Dedifferentiated amniotic fluid mesenchymal stem cell (primary cell): ENCODE results near the gene HSPA8.

Experiments used
- DNase-seq: peaks from one replicate; pipeline ENCODE4 v3.0.0-alpha.2; 2016; ENCODE audit errors: extremely low spot score

The HSPA8 gene

GRCh38 chr11:123047266-123047946 lies 14.5 kb downstream of the HSPA8 start:
- no peak for DNase-seq

DNA sequence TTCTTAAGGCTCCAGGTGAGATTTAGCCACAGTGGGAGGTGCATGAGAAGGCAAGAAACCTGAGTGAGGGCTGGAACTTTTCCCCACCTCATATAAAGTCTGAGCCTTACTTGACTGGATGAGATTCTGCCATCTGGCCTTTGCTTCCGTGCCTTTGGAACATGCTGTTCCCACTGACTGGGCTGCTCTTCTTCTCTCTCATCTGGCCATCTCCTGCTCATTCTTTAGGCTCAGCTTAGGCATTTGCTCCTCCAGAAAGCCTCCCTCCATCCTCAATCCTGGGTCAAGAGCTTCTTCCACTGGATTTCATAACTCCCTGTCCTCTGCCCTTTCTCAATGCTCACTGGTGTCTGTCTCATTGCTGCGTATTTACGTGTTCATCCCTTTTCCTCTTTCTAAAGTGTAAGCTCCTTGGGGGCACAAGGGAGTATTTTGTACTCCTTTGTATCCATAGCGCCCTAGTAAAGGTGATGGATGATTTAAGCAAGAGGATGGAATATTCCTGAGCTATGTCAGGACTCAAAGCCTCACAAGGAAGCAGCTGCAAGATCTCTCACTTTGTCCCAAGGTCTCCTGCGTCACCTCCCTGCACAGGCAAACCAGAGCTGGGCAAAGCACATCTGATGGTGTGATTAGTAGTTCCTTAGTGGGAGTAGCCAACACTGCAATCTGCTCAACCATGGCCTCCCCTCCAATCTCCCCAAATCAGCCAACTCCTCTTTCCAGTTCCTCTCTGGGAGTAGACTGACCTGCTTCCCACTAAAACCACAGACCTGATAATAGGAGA lies 15.3 kb downstream of the HSPA8 start:
- no peak for DNase-seq

DNA sequence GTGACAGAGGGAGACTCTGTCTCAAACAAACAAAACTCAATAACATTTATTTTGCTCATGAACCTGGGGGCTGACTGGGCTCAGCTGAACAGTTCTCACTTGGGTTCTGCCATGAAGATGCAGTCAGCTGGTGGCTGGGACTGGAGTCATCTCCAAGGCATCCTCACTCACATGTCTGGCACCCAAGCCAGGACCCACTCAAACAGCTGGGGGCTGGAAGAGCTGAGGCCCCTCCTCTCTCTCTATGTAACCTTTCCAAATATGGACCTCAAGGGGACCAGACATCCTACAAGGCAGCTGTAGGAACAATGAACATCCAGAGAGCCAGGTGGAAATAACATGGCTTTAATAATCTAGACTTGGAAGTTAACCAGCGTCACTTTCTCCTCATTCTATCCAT lies 16.8 kb downstream of the HSPA8 start:
- no peak for DNase-seq

GRCh38 chr11:123041185-123041584 lies 20.8 kb downstream of the HSPA8 start:
- no peak for DNase-seq

DNA sequence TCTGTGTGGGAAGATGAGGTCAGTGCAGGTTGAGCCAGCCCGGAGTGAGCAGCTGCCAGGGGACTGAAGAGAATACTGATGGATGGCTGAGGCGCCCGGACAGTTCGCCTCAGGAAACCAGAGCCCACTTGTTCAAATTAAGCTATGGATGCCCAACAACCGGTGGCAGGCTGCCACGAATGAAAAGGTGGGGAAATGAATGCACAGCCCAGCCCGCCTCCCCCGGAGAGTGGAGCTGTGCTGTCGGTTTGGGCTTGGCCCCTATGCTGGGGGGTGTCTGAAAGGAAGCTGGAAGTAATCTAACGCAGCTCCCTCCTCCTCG lies 21.9 kb downstream of the HSPA8 start:
- no peak for DNase-seq

- no peak for DNase-seq
Observed at GRCh38 chr11:123035831-123036230, 26.1 kb downstream of the HSPA8 start.

GRCh38 chr11:123034597-123034996 lies 27.3 kb downstream of the HSPA8 start:
- DNase-seq = no peak

- no peak for DNase-seq
Observed at GRCh38 chr11:123033895-123034294, 28.0 kb downstream of the HSPA8 start.

GRCh38 chr11:123030517-123030916 lies 31.4 kb downstream of the HSPA8 start:
- no peak for DNase-seq

GRCh38 chr11:123020968-123021367 lies 41.0 kb downstream of the HSPA8 start:
- peak; percentile 27 for DNase-seq

DNA sequence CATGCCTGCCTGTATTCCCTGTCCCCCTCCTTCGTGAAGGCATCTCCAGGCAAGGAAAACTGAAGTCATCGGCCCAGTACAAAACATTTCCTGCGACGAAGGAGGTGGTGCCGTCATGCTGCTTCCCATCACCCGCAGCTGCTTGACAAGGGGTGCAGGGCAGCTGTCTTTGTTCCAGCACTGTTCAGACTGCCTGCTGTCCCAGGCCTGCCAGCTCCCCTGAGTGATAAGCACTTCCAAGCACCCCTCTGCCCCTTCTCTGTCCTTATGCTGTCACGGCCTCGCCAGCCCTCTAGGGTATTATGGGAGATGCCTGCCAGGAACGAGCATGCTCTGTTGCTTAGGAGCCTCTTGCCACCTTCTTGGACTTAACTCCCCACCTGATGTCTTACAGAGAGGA lies 43.2 kb downstream of the HSPA8 start:
- DNase-seq = no peak

DNA sequence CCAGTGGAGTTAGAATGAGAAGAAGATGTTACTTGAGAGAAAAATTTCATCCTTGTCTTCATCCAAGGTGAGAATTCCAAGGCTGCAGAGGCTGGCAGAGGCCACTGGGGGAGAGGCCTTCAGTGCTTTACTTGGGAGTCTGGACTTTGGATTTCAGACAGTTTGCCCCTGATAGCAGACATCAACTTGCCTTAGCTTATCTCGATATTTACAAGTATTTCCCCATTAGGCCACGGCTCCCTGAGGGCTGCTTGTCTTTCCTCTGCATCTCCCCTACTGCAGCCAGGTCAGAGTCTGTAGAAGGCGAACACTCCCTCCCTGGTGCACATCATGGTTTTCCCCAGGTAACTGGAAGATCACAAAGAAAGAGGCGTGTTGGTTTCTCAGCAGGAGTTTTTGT lies 50.4 kb downstream of the HSPA8 start:
- no peak for DNase-seq
